HCT116 (cell line): ENCODE measurements around the gene ATOH8. TPM values are rescaled to one million over a fixed set of nuclear protein-coding genes. Genes with fewer than 3 reads are reported as not detected.

ENCODE experiments used
- ATAC-seq: fragments of 200-7000 bp; cut with Tn5 transposase; 2 replicates; pipeline ENCODE4 v1.9.1; 2020; ENCODE audit warnings: mild to moderate bottlenecking, moderate library complexity
- BruUV-seq: library from RNA; stranded (reverse); fragments of 400-500 nt; replicated peaks from 2 replicates; lab custom pipeline; 2021; lab: Mats Ljungman, UMichigan
- CTCF ChIA-PET: fragments of 300-600 bp; sonication (Branson Sonifier 250); formaldehyde crosslinking; loops from one replicate; lab custom pipeline; 2021; ENCODE audit warnings: antibody characterized with exemption; lab: Charles Lee
- POLR2A ChIA-PET: fragments of 300-600, 350-600 bp; sonication (Branson Sonifier 250); formaldehyde crosslinking; loops from one replicate; lab custom pipeline; 2021; ENCODE audit warnings: antibody characterized with exemption; lab: Charles Lee
- RAD21 ChIA-PET, 2 experiments: fragments of 300-600 bp; sonication (Branson Sonifier 250); formaldehyde crosslinking; loops; one replicate each; lab custom pipeline; 2023; ENCODE audit warnings: low total read pairs in 2 of 2; ENCODE audit not compliant: uncharacterized antibody in 2 of 2, unreplicated experiment in 2 of 2, low non-redundant PET in 1 of 2; lab: Charles Lee
- DNase-seq: peaks from one replicate; pipeline ENCODE4 v3.0.0-alpha.2; 2010; ENCODE audit warnings: low read depth, low spot score
- H2AFZ ChIP-seq: fragments of 200-600 bp; shearing (Covaris generic), sonication (generic); 2 replicates; pipeline ENCODE4 v1.6.1; 2017; ENCODE audit warnings: low read depth, mixed run types, mixed read lengths, antibody characterized with exemption, low read length; ENCODE audit not compliant: poor library complexity, severe bottlenecking
- H3K27ac ChIP-seq: 2 replicates; pipeline ENCODE4 v1.5.1; 2012; ENCODE audit warnings: low read depth, low read length
- H3K27me3 ChIP-seq: fragments of 200-600 bp; sonication (generic); 2 replicates; pipeline ENCODE4 v1.6.1; 2016; ENCODE audit warnings: mixed run types, low read length, mixed read lengths; ENCODE audit not compliant: insufficient read depth
- H3K36me3 ChIP-seq, 2 experiments: fragments of 200-500 bp in 1 of 2; fragments of 200-600 bp in 1 of 2; sonication (Bioruptor generic) in 1 of 2; sonication (generic) in 1 of 2; 2 replicates each; pipeline versions ENCODE4 v1.5.1 to v1.6.1; 2014 to 2016; ENCODE audit warnings: low read length in 2 of 2, inconsistent platforms in 1 of 2, mixed read lengths in 1 of 2, mixed run types in 1 of 2; ENCODE audit not compliant: insufficient read depth in 2 of 2, control insufficient read depth in 1 of 2
- H3K4me1 ChIP-seq, 2 experiments: fragments of 200-600 bp in 1 of 2; sonication (generic) in 1 of 2; 2 replicates each; pipeline versions ENCODE4 v1.5.1 to v1.6.1; 2012 to 2017; ENCODE audit warnings: low read length in 2 of 2, inconsistent platforms in 1 of 2, mild to moderate bottlenecking in 1 of 2, mixed read lengths in 1 of 2, mixed run types in 1 of 2, moderate library complexity in 1 of 2; ENCODE audit not compliant: insufficient read depth in 2 of 2, control insufficient read depth in 1 of 2
- H3K4me2 ChIP-seq: fragments of 200-600 bp; sonication (generic); 2 replicates; pipeline ENCODE4 v1.6.1; 2017; ENCODE audit warnings: mixed run types, low read length, mixed read lengths
- H3K4me3 ChIP-seq, 2 experiments: fragments of 200-600 bp in 1 of 2; sonication (generic) in 1 of 2; replicated peaks in 1 of 2; 2 replicates each; pipeline ENCODE4 v1.5.1; 2011 to 2016; ENCODE audit warnings: low read length in 2 of 2, control low read depth in 1 of 2, low read depth in 1 of 2, mild to moderate bottlenecking in 1 of 2, mixed read lengths in 1 of 2, mixed run types in 1 of 2
- H3K79me2 ChIP-seq: fragments of 200-600 bp; sonication (generic); 2 replicates; pipeline ENCODE4 v1.6.1; 2017; ENCODE audit warnings: mild to moderate bottlenecking, mixed run types, low read length, moderate library complexity, mixed read lengths; ENCODE audit not compliant: insufficient read depth
- H3K9ac ChIP-seq: fragments of 200-600 bp; sonication (generic); 2 replicates; pipeline ENCODE4 v1.6.1; 2016; ENCODE audit warnings: low read length, mixed read lengths
- H3K9me2 ChIP-seq: fragments of 200-600 bp; sonication (generic), shearing (Covaris generic); 2 replicates; pipeline ENCODE4 v1.6.1; 2017; ENCODE audit warnings: mixed run types, mild to moderate bottlenecking, moderate library complexity; ENCODE audit not compliant: insufficient read depth
- H3K9me3 ChIP-seq, 2 experiments: fragments of 200-500 bp in 1 of 2; fragments of 200-600 bp in 1 of 2; sonication (Bioruptor generic) in 1 of 2; sonication (generic) in 1 of 2; 2 replicates each; pipeline ENCODE4 v1.6.1; 2014 to 2017; ENCODE audit warnings: low read length in 2 of 2, mixed read lengths in 2 of 2, inconsistent platforms in 1 of 2, low read depth in 1 of 2, mild to moderate bottlenecking in 1 of 2, mixed run types in 1 of 2, moderate library complexity in 1 of 2; ENCODE audit not compliant: control insufficient read depth in 1 of 2, insufficient read depth in 1 of 2
- H4K20me1 ChIP-seq: fragments of 200-600 bp; sonication (generic), shearing (Covaris generic); 2 replicates; pipeline ENCODE4 v1.6.1; 2017; ENCODE audit warnings: mixed run types, mild to moderate bottlenecking, moderate library complexity; ENCODE audit not compliant: insufficient read depth
- CTCF ChIP-seq, 3 experiments: fragments of 200-600 bp in 1 of 3; sonication (generic) in 1 of 3; IDR thresholded peaks in 2 of 3; conservative IDR thresholded peaks in 1 of 3; 2 replicates each; pipeline ENCODE4 v1.5.1; 2012 to 2017; ENCODE audit warnings: low read depth in 2 of 3, low read length in 2 of 3, antibody characterized with exemption in 1 of 3, borderline replicate concordance in 1 of 3, control low read depth in 1 of 3, mild to moderate bottlenecking in 1 of 3, mixed read lengths in 1 of 3, mixed run types in 1 of 3, moderate library complexity in 1 of 3; ENCODE audit not compliant: insufficient read depth in 1 of 3
- EGR1 ChIP-seq: IDR thresholded peaks from 2 replicates; pipeline ENCODE4 v1.6.1; 2012; ENCODE audit warnings: low read depth
- ELF1 ChIP-seq: IDR thresholded peaks from 2 replicates; pipeline ENCODE4 v1.6.1; 2012; ENCODE audit warnings: low read depth, borderline replicate concordance
- EZH2phosphoT487 ChIP-seq: fragments of 200-600 bp; IDR thresholded peaks from 2 replicates; pipeline ENCODE4 v1.6.1; 2018; ENCODE audit warnings: antibody characterized with exemption, borderline replicate concordance
- JUND ChIP-seq: IDR thresholded peaks from 2 replicates; pipeline ENCODE4 v1.6.1; 2012
- MAX ChIP-seq: IDR thresholded peaks from 2 replicates; pipeline ENCODE4 v1.6.1; 2012
- POLR2A ChIP-seq: IDR thresholded peaks from 2 replicates; pipeline ENCODE4 v1.7.0; 2011; ENCODE audit warnings: borderline replicate concordance; ENCODE audit not compliant: insufficient read depth, insufficient read length; ENCODE audit errors: extremely low read depth
- RAD21 ChIP-seq: IDR thresholded peaks from 2 replicates; pipeline ENCODE4 v1.6.1; 2012; ENCODE audit warnings: low read depth, mild to moderate bottlenecking
- SIN3A ChIP-seq: IDR thresholded peaks from 2 replicates; pipeline ENCODE4 v1.6.1; 2012; ENCODE audit warnings: low read depth
- SP1 ChIP-seq: IDR thresholded peaks from 2 replicates; pipeline ENCODE4 v1.6.1; 2012; ENCODE audit warnings: low read depth
- YY1 ChIP-seq: IDR thresholded peaks from 2 replicates; pipeline ENCODE4 v1.6.1; 2011; ENCODE audit warnings: low read length, low read depth, moderate library complexity, mild to moderate bottlenecking; ENCODE audit not compliant: insufficient replicate concordance; ENCODE audit errors: extremely low read depth
- ZNF274 ChIP-seq: fragments of 200-500 bp; sonication (Bioruptor generic); IDR thresholded peaks from 2 replicates; pipeline ENCODE4 v1.6.1; 2014; ENCODE audit warnings: mild to moderate bottlenecking, low read depth, low read length, inconsistent platforms
- intact Hi-C: fragments of 100-400 bp; cut with micrococcal nuclease; formaldehyde crosslinking; loops from 2 replicates; pipeline ENCODE4 v1.10.0; 2022
- total RNA-seq: library from RNA; stranded (reverse); gene quantifications from one replicate; pipeline ENCODE4 v1.2.1, GENCODE V29; 2021; ENCODE audit not compliant: unreplicated experiment
- TF ChIP-seq, protein P1 (sequence below): IDR thresholded peaks from 2 replicates; pipeline ENCODE4 v1.6.1; 2011; ENCODE audit warnings: mild to moderate bottlenecking, low read length, moderate library complexity; ENCODE audit not compliant: insufficient replicate concordance; ENCODE audit errors: extremely low read depth

ATOH8 gene
- total RNA-seq, 1 experiment from 2014 or later: 0.74 TPM

- no peak overlapping the region for H3K9ac ChIP-seq
- H3K27ac ChIP-seq: no peak overlapping the region
Measured at GRCh38 chr2:85743304-85743978, 10.3 kb upstream of the ATOH8 start.

More at GRCh38 chr2:85743304-85743978, 10.3 kb upstream of the ATOH8 start:
- Histone ChIP-seq H3K4me1 (peaks cover 33 to 36% of the 10 kb centered on the region in 2 experiments), H3K36me3 (no peaks in the 10 kb centered on the region), H3K9me3 (no peaks in the 10 kb centered on the region), H3K9me2 (no peaks in the 10 kb centered on the region), H3K4me3 (no peak overlapping the region), H3K79me2 (no peaks in the 10 kb centered on the region), H4K20me1 (no peaks in the 10 kb centered on the region), H3K27me3 (peaks cover 6% of the 10 kb centered on the region; the same call in 1 of the 2 replicates), H2AFZ (no peak overlapping the region), H3K4me2 (peak overlapping the region; percentile 63; the same call in 1 of the 2 replicates)
- ATAC-seq: no peak
- intact Hi-C loops: no loop called here
- ChIA-PET CTCF (interaction anchor here (1.4 to 2.4 kb wide), 3 partner anchors 7 to 15 kb away, joined by 6 to 7 read pairs (median 7); no protein-coding TSS in a partner anchor), RAD21 (no interaction called here), POLR2A (interaction anchor here (1.3 kb wide), 1 partner anchor 362 kb away, joined by 3 read pairs; the partner anchor contains the start of genes POLR1A and PTCD3)
- no peak for DNase-seq
- TF ChIP-seq SP1: no peak
- TF ChIP-seq YY1: no peak
- TF ChIP-seq RAD21: no peak
- TF ChIP-seq POLR2A: no peak
- TF ChIP-seq EZH2phosphoT487: no peak
- no peak for TF ChIP-seq CTCF (IDR thresholded peaks at IDR 0.05 in 2 of 3, conservative IDR thresholded peaks at IDR 0.05 in 1 of 3; ENCODE audit: borderline replicate concordance in 1 of 3, insufficient read depth in 1 of 3, low read depth in 2 of 3, low read length in 2 of 3)
- TF ChIP-seq MAX: no peak
- no peak for TF ChIP-seq SIN3A
- no peak for TF ChIP-seq JUND
- TF ChIP-seq ELF1: no peak
- TF ChIP-seq ZNF274: no peak
- TF ChIP-seq EGR1: no peak
- TF ChIP-seq, protein P1, sequence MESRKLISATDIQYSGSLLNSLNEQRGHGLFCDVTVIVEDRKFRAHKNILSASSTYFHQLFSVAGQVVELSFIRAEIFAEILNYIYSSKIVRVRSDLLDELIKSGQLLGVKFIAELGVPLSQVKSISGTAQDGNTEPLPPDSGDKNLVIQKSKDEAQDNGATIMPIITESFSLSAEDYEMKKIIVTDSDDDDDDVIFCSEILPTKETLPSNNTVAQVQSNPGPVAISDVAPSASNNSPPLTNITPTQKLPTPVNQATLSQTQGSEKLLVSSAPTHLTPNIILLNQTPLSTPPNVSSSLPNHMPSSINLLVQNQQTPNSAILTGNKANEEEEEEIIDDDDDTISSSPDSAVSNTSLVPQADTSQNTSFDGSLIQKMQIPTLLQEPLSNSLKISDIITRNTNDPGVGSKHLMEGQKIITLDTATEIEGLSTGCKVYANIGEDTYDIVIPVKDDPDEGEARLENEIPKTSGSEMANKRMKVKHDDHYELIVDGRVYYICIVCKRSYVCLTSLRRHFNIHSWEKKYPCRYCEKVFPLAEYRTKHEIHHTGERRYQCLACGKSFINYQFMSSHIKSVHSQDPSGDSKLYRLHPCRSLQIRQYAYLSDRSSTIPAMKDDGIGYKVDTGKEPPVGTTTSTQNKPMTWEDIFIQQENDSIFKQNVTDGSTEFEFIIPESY: no peak
- no TSS peak for BruUV-seq
